ENCODE results near the gene NKAIN1.
"Not testable (repeated sequence)": the region's sequence is repeated elsewhere in the genome, so short reads cannot be mapped to it uniquely, and the experiment has no call there.

NKAIN1 gene

GRCh38 chr1:31239653-31240241, at the start of gene NKAIN1:
Gene NKAIN1, minus strand, starts transcription at chr1:31239887. Its CDS starts 340 bp downstream, at chr1:31239547.
- no peak for DNase-seq

- DNase-seq: no peak
Observed at GRCh38 chr1:31289021-31289420, 49.3 kb upstream of the NKAIN1 start.

GRCh38 chr1:31287791-31288190, 48.1 kb upstream of the NKAIN1 start:
- DNase-seq: not testable (repeated sequence)

DNA sequence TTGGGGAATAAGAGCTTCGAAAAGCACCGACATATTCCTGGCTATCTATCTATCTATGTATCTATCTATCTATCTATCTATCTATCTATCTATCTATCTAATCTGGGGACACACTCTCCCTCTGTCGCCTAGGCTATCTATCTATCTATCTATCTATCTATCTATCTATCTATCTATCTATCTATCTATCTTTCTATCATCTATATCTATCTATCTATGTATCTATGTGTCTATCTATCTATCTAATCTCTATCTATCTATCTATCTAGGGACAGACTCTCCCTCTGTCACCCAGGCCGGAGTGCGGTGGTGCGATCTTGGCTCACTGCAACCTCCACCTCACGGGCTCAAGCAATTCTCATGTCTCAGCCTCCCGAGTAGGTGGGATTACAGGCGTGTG, 42.7 kb upstream of the NKAIN1 start:
- not testable (repeated sequence) for DNase-seq

GRCh38 chr1:31273619-31274018, 33.9 kb upstream of the NKAIN1 start:
- DNase-seq: no peak

DNA sequence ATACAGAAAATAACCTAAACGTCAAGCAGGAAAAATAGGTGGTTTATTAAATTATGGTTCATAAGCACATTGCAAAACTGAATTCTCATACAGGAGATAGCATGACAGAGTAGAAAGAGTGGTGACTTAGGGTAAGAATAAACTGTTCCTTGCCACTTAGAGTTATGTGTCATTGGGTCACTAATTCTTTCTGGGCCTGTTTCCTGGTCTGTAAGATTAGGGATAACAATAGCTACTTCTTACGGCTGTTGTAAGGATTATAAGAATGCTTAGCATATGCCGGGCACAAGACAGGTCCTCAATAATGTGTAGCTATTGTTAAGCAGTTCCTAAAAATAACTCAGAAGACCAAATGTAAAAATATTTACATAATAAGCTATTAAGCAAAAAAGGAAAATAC, 32.7 kb upstream of the NKAIN1 start:
- no peak for DNase-seq

GRCh38 chr1:31266547-31266946, 26.9 kb upstream of the NKAIN1 start:
- no peak for DNase-seq

DNA sequence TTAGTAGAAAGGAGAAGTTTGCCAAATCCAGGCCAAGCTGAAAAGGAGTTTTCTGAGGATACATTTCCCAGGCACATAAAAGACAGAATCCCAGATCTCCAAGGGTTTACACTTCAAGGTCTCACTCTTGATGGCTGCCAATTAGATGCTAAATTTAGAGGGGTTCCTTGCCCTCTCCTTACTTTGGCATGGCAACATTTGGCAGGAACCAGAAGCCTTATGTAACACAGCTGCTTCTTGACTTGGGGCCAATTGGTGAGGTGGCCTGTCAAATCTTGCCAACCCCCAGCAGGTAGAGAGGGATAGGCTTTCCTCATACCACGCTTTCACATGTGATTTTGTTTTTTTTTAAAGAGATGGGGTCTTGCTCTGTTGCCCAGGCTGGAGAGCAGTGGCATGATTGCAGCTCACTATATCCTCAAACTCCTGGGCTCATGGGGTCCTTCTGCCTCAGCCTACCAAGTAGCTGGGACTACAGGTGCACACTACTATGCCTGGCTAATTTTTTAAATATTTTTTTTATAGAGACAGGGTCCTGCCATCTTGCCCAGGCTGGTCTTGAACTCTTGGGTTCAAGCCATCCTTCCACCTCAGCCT, 25.2 kb upstream of the NKAIN1 start:
- no peak for DNase-seq

DNA sequence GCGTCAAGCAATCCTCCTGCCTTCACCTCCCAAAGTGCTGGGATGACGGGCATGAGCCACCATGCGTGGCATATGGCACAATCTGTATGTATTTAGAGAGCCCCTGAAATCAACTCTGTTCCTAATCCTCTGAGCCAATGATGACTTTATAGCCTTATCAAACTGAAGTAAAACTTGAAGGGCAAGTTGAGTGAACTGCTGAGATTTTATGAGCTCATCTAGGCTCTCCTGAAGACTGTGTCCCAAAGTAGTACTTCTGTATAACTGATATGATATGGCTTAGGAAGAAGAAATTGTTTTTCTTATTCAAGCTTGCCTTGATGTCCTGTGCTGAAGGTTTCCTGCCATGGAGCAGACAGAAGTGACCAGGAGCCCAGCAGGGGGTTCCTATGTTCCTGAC, 23.7 kb upstream of the NKAIN1 start:
- DNase-seq: no peak

DNA sequence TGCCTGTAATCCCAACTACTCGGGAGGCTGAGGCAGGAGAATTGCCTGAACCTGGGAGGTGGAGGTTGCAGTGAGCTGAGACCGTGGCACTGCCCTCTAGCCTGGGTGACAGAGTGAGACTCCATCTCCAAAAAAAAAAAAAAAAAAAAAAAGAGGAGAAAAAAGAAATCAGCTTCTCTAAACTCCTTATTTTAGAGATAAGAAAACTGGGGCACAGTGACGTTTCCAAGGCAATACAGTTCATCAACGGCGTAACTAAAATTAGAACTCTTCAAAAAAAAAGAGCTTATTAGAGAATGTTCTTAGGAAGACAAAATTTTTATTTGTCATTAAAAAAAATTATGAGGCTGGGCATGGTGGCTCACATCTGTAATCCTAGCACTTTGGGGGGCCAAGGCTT, 22.7 kb upstream of the NKAIN1 start:
- not testable (repeated sequence) for DNase-seq

DNA sequence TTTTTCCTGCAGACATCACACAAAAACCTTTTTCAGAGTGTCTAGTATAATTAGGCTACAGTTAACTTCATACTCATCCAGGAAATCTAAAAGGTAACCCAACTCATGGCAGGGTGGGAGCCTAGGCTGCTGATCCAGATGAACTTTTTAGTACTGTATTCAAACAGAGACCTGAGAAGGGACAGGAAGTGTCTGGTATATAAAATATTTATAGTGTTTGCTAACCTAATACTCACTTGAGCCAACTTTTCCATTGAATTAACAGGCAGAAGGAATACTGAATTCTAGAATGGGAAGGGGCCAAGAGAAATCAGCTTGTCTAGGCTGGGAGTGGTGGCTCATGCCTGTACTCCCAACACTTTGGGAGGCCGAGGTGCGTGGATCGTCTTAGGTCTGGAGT, 22.2 kb upstream of the NKAIN1 start:
- DNase-seq: no peak

DNA sequence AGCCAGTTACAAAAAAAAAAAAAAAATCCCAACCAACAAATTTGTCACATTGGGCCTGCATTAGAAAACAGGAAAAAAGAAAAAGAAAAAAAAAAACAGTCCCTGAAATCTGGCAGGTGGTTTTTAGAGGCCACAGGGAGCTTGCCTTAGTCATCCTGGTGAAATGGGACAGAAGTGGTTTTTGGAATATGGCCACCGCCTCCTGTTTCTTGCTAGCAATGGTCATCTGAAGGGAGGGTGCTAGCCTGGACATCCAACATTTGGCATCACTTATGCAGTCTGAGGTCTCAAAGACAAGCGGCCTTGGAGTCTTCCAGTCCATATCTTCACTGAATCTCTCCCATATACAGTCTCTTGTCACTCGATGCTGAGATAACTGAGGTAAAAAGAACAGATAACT, 20.1 kb upstream of the NKAIN1 start:
- no peak for DNase-seq

GRCh38 chr1:31258581-31258980, 18.9 kb upstream of the NKAIN1 start:
- no peak for DNase-seq

- DNase-seq: no peak
Observed at GRCh38 chr1:31257213-31257612, 17.5 kb upstream of the NKAIN1 start.

DNA sequence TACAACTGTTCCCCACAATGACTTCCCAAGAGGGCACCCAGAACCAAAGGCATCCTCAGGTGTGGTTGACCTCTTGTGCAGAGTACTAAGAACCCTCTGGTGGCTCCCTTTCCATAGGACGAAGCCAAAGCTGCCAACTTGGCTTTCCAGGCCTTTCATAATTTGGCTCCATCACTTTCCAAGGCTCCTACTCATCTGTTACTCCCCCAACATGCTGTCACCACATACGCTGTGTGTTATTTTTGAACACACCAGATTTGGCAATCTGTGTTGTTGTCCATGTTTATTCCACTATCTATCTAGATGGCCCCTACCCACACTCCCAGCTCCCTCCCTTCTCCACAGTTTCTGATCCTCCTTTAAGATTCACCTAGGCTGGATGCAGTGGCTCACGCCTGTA, 10.2 kb upstream of the NKAIN1 start:
- no peak for DNase-seq

DNA sequence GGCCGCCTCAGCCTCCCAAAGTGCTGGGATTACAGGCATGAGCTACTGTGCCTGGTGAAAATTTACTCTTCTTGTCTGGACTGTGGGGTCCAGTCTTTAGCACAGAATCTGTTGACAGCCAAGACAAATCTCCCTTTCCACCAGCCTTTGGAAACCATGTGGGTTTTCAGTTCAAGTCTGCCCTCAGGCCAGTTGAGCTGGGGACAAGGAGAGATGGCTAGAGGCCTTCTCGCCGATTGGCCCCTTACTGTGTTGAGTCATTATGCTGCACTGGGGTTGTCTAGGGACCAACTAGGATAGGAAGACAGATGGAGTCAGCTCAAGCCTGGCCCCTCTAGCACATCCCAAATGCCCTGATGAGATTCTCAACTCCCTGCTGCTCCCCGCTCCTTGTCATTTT, 8.6 kb upstream of the NKAIN1 start:
- no peak for DNase-seq

GRCh38 chr1:31244326-31244725, 4.6 kb upstream of the NKAIN1 start:
- no peak for DNase-seq

- no peak for DNase-seq
Observed at GRCh38 chr1:31243501-31244286, 4.0 kb upstream of the NKAIN1 start.

DNA sequence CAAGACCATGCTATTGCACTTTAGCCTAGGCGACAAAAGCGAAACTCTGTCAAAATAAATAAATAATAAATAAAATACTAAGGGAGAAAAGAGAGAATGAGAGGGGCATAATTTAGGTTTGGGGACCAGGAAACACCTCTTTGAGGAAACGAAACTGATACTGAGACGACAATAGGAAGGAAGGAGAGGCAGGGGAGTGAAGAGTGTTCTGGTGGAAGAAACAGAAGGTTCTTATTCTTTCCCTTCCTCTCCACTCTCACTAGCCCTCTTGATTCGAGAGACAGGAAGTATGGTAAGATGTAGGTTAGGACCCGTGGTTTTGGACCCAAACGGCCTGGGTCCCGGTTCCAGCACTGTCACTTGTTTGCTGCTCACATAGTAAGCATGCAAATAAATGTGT, 1.6 kb upstream of the NKAIN1 start:
- no peak for DNase-seq

DNA sequence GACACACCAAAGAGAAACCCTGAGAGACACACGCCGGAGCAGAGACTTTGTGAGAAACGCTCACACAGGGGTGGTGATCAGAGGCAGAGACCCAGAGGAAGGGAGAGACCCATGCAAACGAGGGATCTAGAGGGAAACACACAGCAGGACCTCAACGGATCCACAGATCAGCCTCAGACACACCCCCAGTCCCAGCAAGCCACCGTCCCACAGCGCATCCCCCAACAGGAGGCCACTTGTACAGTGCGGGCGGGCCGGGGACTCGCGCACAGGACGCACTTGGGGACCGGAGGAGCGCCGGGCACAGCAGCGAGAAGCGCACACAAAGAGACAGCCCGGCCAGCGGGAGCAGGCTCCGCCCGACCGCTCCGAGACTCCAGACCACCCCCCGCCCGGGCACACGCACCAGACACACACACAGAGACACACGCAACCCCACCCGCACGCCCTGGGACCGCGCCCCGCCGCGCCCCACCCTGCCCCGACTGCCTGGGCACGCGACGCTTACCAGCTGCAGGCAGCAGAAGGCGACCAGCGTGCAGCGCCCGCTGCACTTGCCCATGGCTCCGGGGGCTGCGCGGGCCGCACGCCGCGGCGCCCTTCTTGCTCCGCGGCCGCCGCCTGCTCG, 587 bp downstream of the NKAIN1 start:
- no peak for DNase-seq

GRCh38 chr1:31238612-31238985, 1.1 kb downstream of the NKAIN1 start:
- no peak for DNase-seq

DNA sequence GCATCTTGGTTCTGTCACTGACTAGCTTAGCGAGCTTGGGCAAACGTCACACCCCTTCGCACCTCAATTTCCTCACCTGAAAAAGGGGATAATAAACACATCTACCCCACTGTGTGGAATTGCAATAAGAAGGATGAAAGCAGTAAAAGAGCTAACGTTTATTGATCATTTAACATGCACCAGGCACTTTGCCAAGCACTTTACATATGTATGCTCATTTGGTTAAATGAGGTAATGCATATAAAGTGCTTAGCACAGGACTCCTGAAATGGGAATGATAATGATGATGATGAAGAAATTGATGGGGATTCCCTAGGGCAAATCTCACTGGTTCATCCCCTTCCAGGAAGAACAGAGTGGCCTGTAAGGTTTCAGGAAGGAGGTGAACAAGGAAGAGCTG, 4.8 kb downstream of the NKAIN1 start:
- no peak for DNase-seq

- no peak for DNase-seq
Observed at GRCh38 chr1:31234123-31234708, 5.5 kb downstream of the NKAIN1 start.

- DNase-seq: no peak
Observed at GRCh38 chr1:31232689-31233088, 7.0 kb downstream of the NKAIN1 start.
